CD14-positive monocyte (primary cell): ENCODE results near the gene SEPTIN10. TPM values are rescaled to one million over a fixed set of nuclear protein-coding genes. Genes with fewer than 3 reads are reported as not detected.

ENCODE experiments used
- DNase-seq, 3 donors: peaks; one replicate each; pipeline ENCODE4 v3.0.0-alpha.2; 2011 to 2022
- H2AFZ ChIP-seq: 2 replicates; pipeline ENCODE4 v1.6.0; 2012; ENCODE audit warnings: mild to moderate bottlenecking, low read depth, low read length, inconsistent platforms; ENCODE audit not compliant: insufficient read depth, poor library complexity, severe bottlenecking
- H3K27ac ChIP-seq, 2 donors: 1 replicate in 1 of 2; 2 replicates in 1 of 2; pipeline ENCODE4 v1.5.1; 2012 to 2013; ENCODE audit warnings: low read length in 2 of 2, control low read depth in 1 of 2, inconsistent platforms in 1 of 2, low read depth in 1 of 2, mild to moderate bottlenecking in 1 of 2
- H3K27me3 ChIP-seq, 2 donors: one replicate each; pipeline versions ENCODE4 v1.6.0 to v1.6.1; 2011 to 2013; ENCODE audit warnings: low read length in 2 of 2; ENCODE audit not compliant: control insufficient read depth in 2 of 2, insufficient read depth in 2 of 2
- H3K36me3 ChIP-seq, 2 donors: replicated peaks in 1 of 2; 1 replicate in 1 of 2; 2 replicates in 1 of 2; pipeline versions ENCODE4 v1.5.1 to v1.6.1; 2012 to 2013; ENCODE audit warnings: low read length in 2 of 2, control low read depth in 1 of 2, inconsistent platforms in 1 of 2, mild to moderate bottlenecking in 1 of 2; ENCODE audit not compliant: insufficient read depth in 2 of 2, control insufficient read depth in 1 of 2
- H3K4me1 ChIP-seq, 2 donors: 1 replicate in 1 of 2; 2 replicates in 1 of 2; pipeline versions ENCODE4 v1.5.1 to v1.6.1; 2012 to 2013; ENCODE audit warnings: low read length in 2 of 2, control low read depth in 1 of 2, inconsistent platforms in 1 of 2, mild to moderate bottlenecking in 1 of 2, moderate library complexity in 1 of 2; ENCODE audit not compliant: insufficient read depth in 2 of 2, control insufficient read depth in 1 of 2
- H3K4me2 ChIP-seq: replicated peaks from 2 replicates; pipeline ENCODE3; 2012; ENCODE audit warnings: low read length, moderate library complexity, mild to moderate bottlenecking; ENCODE audit not compliant: poor library complexity, severe bottlenecking; ENCODE audit errors: extremely low read depth
- H3K4me3 ChIP-seq, 3 experiments: fragments of 200-600 bp in 1 of 3; sonication (generic) in 1 of 3; replicated peaks in 1 of 3; 1 replicate in 2 of 3; 2 replicates in 1 of 3; pipeline ENCODE4 v1.5.1; 2011 to 2013; ENCODE audit warnings: low read length in 3 of 3, mild to moderate bottlenecking in 3 of 3, control low read depth in 2 of 3, low read depth in 2 of 3, inconsistent platforms in 1 of 3, moderate library complexity in 1 of 3
- H3K79me2 ChIP-seq: 2 replicates; pipeline ENCODE4 v1.6.0; 2012; ENCODE audit warnings: mild to moderate bottlenecking, control low read depth, inconsistent platforms, low read length, moderate library complexity; ENCODE audit not compliant: insufficient read depth
- H3K9ac ChIP-seq: 2 replicates; pipeline ENCODE4 v1.6.0; 2017; ENCODE audit warnings: low read length, mild to moderate bottlenecking; ENCODE audit not compliant: insufficient read depth, poor library complexity, severe bottlenecking
- H3K9me3 ChIP-seq, 2 donors: replicated peaks in 1 of 2; 1 replicate in 1 of 2; 2 replicates in 1 of 2; pipeline versions ENCODE4 v1.5.1 to v1.6.1; 2012 to 2013; ENCODE audit warnings: low read length in 2 of 2, control low read depth in 1 of 2; ENCODE audit not compliant: control insufficient read depth in 1 of 2, insufficient read depth in 1 of 2
- H4K20me1 ChIP-seq: 2 replicates; pipeline ENCODE4 v1.6.0; 2012; ENCODE audit warnings: mild to moderate bottlenecking, low read length, control low read depth, moderate library complexity; ENCODE audit not compliant: insufficient read depth
- H3K27ac Mint-ChIP-seq, 7 donors: one replicate each; pipeline ENCODE4 v1.8.0; 2020; ENCODE audit warnings: mild to moderate bottlenecking in 7 of 7, mixed read lengths in 7 of 7, moderate library complexity in 6 of 7, inconsistent platforms in 2 of 7
- H3K27me3 Mint-ChIP-seq, 3 donors: one replicate each; pipeline ENCODE4 v1.8.0; 2021 to 2022; ENCODE audit warnings: low read depth in 3 of 3, mild to moderate bottlenecking in 3 of 3, mixed read lengths in 3 of 3, moderate library complexity in 3 of 3, inconsistent platforms in 1 of 3
- H3K36me3 Mint-ChIP-seq, 2 donors: one replicate each; pipeline ENCODE4 v1.8.0; 2020; ENCODE audit warnings: mixed read lengths in 2 of 2, inconsistent platforms in 1 of 2, mild to moderate bottlenecking in 1 of 2
- H3K4me1 Mint-ChIP-seq: one replicate; pipeline ENCODE4 v1.8.0; 2020; ENCODE audit warnings: mild to moderate bottlenecking, mixed read lengths
- H3K4me3 Mint-ChIP-seq, 2 donors: one replicate each; pipeline ENCODE4 v1.8.0; 2020; ENCODE audit warnings: mild to moderate bottlenecking in 2 of 2, mixed read lengths in 2 of 2, moderate library complexity in 1 of 2
- H3K9me3 Mint-ChIP-seq, 7 donors: one replicate each; pipeline ENCODE4 v1.8.0; 2020 to 2022; ENCODE audit warnings: mixed read lengths in 7 of 7, mild to moderate bottlenecking in 6 of 7, moderate library complexity in 6 of 7, inconsistent platforms in 2 of 7
- CTCF ChIP-seq: fragments of 200-600 bp; IDR thresholded peaks from one replicate; pipeline ENCODE4 v1.8.0; 2022; ENCODE audit warnings: antibody characterized with exemption, mild to moderate bottlenecking
- WGBS: methylation state at CpG from one replicate; pipeline ENCODE4 v1.1.5; 2013; ENCODE audit warnings: missing lambda C conversion rate; ENCODE audit not compliant: insufficient coverage; 5-methylcytosine and 5-hydroxymethylcytosine counted together
- intact Hi-C, 2 donors: fragments of 100-400 bp; cut with micrococcal nuclease; formaldehyde crosslinking; loops; one replicate each; pipeline versions ENCODE4 v1.15.0 to v1.15.1; 2023
- polyA plus RNA-seq, 3 donors: library from polyadenylated mRNA; depleted of rRNA in 1 of 3; unstranded in 2 of 3; stranded (reverse) in 1 of 3; fragments of 300-500 nt in 2 of 3; fragments of >200 nt in 1 of 3; fragmentation: Illumina TruSeq in 2 of 3; gene quantifications; 1 replicate in 2 of 3; 2 replicates in 1 of 3; pipeline ENCODE4 v1.2.3, GENCODE V29; 2012 to 2021

SEPTIN10 gene
- polyA plus RNA-seq, 3 donors = 4.2 to 6.8 (median 4.4) TPM

- H3K27me3 Mint-ChIP-seq = peaks cover 6 to 11% (median 7%) of the 10 kb centered on the region in 3 donors
Observed at GRCh38 chr2:109649736-109650695, 36.2 kb upstream of the SEPTIN10 start.

More at GRCh38 chr2:109649736-109650695, 36.2 kb upstream of the SEPTIN10 start:
- Histone ChIP-seq H3K27me3 (no peaks in the 10 kb centered on the region), H3K36me3 (no peaks in the 10 kb centered on the region), H4K20me1 (no peaks in the 10 kb centered on the region), H2AFZ (no peak overlapping the region), H3K4me3 (no peak overlapping the region), H3K27ac (no peak overlapping the region), H3K79me2 (no peaks in the 10 kb centered on the region), H3K9me3 (no peaks in the 10 kb centered on the region), H3K4me2 (no peak overlapping the region), H3K9ac (no peak overlapping the region), H3K4me1 (peaks cover 1 to 3% of the 10 kb centered on the region in 2 donors)
- peaks cover 2% of the 10 kb centered on the region for H3K4me1 Mint-ChIP-seq
- peaks cover 0 to 12% (median 2%) of the 10 kb centered on the region in 7 donors for H3K9me3 Mint-ChIP-seq
- no peak for DNase-seq
- TF ChIP-seq CTCF = no peak
- no peaks in the 10 kb centered on the region for H3K36me3 Mint-ChIP-seq
- intact Hi-C loops = no loop called here
- H3K4me3 Mint-ChIP-seq = no peak overlapping the region
- H3K27ac Mint-ChIP-seq = peak overlapping the region in 2 of 7 donors; percentile 35 to 73
- 95% methylated on average over 8 of the region's 14 CpGs for WGBS
